H4 (cell line): ENCODE results near the gene CST8. TPM values are rescaled to one million over a fixed set of nuclear protein-coding genes. Genes with fewer than 3 reads are reported as not detected.

Experiments used
- DNase-seq: peaks from one replicate; pipeline ENCODE4 v3.0.0-alpha.2; 2015; ENCODE audit warnings: low spot score
- total RNA-seq: library from RNA; depleted of rRNA; stranded (reverse); fragments of >200 nt; shearing (Covaris generic); gene quantifications from 2 replicates; pipeline ENCODE4 v1.2.3, GENCODE V29; 2014; rRNA removed

Gene CST8
- total RNA-seq, 1 experiment from 2014 or later: not detected

DNA sequence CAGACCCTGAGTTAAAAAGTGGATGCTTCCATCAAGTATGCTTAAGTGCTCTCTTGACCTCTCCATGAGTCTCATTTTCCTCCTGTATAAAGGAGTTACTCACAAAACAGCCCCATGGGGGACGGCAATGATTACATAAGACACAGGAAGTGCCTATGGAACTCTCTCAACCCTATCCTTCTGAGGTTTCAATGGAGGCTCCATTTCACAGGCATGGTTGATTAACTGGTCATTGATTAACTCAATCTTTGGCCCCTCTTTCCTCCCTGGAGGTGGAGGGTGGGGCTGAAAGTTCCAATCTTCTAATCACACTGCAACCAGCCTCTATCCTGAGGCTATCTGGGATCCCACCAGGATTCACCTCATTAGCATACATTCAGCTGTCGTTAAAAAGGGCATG, 29.3 kb downstream of the CST8 start:
- no peak for DNase-seq

- DNase-seq: no peak
These were observed 33.2 kb downstream of the CST8 start for GRCh38 chr20:23524146-23524545.

GRCh38 chr20:23526850-23527249, 35.9 kb downstream of the CST8 start:
- no peak for DNase-seq

- DNase-seq: no peak
These were observed 38.0 kb downstream of the CST8 start for GRCh38 chr20:23528867-23529431.

- no peak for DNase-seq
These were observed 40.1 kb downstream of the CST8 start for GRCh38 chr20:23530937-23531567.

DNA sequence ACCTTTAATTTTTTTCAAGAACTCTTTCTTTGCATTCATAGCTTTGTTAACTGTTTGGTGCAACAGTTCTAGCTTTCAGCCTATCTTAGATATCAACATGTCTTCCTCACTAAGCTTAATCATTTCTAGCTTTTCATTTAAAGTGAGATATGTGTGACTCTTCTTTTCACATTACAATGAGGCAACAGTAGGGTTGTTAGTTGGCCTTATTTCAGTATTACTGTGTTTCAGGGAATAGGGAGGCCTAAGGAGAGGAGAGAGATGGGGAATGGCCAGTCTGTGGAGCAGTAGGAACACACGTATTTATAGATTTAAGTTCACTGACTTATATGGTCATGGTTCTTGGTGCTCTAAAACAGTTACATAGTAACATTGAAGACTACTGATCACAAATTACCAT, 41.6 kb downstream of the CST8 start:
- no peak for DNase-seq

DNA sequence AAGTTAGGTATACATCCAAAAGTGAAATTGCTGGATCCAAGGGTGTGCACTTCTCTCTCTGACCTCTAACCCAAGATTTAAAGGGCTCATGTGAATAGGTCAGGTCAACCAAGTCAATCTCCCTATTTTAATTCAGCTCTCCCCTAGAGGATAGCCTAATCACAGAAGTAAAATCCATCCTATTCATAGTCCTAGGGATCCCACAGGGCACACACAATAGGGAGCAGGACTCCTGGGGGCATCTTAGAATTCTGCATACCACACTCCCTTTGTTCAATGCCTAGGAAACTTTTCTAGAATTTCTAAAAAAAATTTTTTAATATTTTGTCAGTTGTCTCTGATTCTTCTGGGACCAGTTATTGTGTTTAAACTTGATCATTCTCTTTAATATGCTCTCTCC, 42.2 kb downstream of the CST8 start:
- no peak for DNase-seq

DNA sequence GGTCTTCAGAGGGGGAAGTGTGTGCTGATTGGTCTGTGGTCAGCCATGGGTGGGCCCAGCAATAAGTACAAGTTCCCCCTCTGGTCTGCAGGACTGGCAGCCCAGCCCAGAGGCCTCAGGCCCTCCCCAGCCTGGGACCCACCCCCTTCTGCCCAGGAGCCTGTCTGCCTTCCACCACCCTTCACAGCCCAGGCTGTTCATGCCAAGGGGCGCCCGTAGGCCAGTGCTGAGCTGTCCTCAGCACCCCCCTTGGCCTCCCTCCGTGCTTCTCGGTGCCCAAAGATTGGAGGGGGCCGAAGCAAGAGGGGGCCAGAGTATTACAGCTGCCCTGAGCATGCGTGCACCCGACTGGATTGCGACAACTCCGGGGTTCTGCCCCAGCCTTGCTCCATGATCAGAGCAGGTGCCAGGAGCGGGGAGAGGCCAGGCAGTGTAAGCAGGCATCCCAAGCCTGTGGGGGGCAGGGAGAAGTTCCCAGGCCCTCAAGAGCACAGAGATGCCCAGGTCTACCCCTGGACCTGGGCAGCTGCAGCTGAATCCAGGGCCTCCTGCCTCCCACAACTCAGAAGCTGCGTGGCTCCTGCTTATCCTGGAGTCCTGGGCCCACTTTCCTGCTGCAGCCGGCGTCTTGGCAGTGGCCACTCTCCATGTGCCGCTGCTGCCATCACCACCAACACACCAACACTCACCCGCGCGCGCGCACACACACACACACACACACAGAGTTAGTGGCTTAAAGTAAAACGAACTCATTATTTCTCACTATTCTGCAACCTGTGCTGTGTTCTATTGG, 44.1 kb downstream of the CST8 start:
- DNase-seq: no peak

- no peak for DNase-seq
These were observed 45.5 kb downstream of the CST8 start for GRCh38 chr20:23536328-23536974.

DNA sequence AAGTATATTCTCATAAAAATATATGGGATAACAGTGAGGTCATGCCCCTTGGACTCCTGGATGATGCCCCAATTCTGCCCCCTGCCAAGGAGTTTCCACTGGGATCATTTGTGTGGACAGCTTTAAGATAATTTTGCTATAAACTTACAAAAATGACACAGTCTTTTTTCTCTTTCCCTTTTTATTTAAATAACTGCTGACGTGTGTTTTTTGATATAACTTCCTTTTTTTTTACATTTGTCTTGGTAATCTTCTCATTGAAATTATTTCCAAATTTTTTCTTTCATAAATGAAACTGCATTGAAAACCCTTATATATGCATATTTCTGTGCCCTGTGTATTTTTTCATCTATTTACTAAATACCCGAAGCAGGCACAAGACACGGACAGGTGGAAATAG, 46.1 kb downstream of the CST8 start:
- no peak for DNase-seq

GRCh38 chr20:23540624-23541023, 49.7 kb downstream of the CST8 start:
- no peak for DNase-seq

- DNase-seq: no peak
These were observed 50.4 kb downstream of the CST8 start for GRCh38 chr20:23541330-23541729.

DNA sequence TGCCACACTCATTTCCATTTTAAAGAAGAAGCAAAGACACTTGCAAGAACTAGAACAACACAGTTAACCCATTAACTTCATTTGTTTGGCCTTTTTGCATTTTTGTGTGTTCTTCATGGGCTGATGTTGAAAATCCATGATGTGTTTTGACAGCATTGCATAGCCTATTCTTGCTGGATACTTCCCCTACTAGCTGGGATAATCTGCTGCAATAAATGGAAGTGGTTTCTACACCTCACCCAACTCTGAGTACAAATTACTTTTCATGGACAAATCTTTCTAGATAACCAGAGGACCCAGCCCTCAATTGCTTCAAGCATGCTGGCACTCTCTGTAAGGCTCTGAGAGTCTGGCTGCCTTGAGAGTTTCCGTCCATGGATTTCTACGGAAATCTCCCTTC, 50.9 kb downstream of the CST8 start:
- no peak for DNase-seq

DNA sequence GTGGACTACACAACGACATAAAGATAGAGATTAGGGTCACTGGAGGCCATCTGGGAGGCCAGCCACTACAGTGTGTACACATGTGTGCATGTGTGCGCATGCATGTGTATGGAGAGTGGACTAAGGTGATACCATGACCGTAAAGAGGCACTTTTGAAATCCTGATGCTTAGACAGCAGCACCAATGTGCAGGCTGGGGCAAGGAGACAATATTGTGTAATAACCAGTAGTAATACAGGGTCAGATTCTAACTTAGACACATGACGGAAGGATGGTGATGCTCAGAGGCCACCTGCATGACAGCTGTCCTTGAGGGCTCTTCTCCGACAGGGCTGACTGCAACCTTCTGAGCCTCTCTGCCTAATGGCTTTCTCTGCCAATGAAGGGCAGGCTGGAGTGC, 51.9 kb downstream of the CST8 start:
- no peak for DNase-seq

- no peak for DNase-seq
These were observed 53.2 kb downstream of the CST8 start for GRCh38 chr20:23544133-23544532.

Other genes starting within 250 kb of the CST8 start
- 62.8 and 66.8 TPM in 2 replicates for gene NXT1, start 140.3 kb upstream of the CST8 start, total RNA-seq
- 13.4 and 14.2 TPM in 2 replicates for gene GZF1, start 128.9 kb upstream of the CST8 start, total RNA-seq
- gene NAPB, start 69.6 kb upstream of the CST8 start, total RNA-seq: 3.1 and 3.6 TPM in 2 replicates
- gene CSTL1, start 51.4 kb upstream of the CST8 start, total RNA-seq: not detected in 2 replicates
- gene CST11, start 38.2 kb upstream of the CST8 start, total RNA-seq: not detected in 2 replicates
- not detected in 2 replicates for gene CST9L, start 77.4 kb downstream of the CST8 start, total RNA-seq
- not detected in 2 replicates for gene CST9, start 114.8 kb downstream of the CST8 start, total RNA-seq
- 131 and 132 TPM in 2 replicates for gene CST3, start 146.8 kb downstream of the CST8 start, total RNA-seq
- gene CST4, start 197.9 kb downstream of the CST8 start, total RNA-seq: not detected in 2 replicates